SU-DHL-6 (cell line): ENCODE measurements around the gene PIGL.
A peak's percentile ranks its signal among the peaks of the same experiment; 100 is the strongest.

ENCODE experiments used
- H2AFZ ChIP-seq: fragments of 200-600 bp; sonication (generic); 2 replicates; pipeline ENCODE4 v1.6.1; 2014; ENCODE audit warnings: low read depth, mild to moderate bottlenecking, moderate library complexity, mixed read lengths, antibody characterized with exemption, low read length; ENCODE audit not compliant: severe bottlenecking
- H3F3A ChIP-seq: fragments of 200-600 bp; shearing (Covaris generic); 2 replicates; pipeline ENCODE4 v1.6.0; 2016; ENCODE audit warnings: antibody characterized with exemption, mild to moderate bottlenecking; ENCODE audit not compliant: insufficient read depth
- H3K27ac ChIP-seq: fragments of 200-600 bp; sonication (generic); 2 replicates; pipeline ENCODE4 v1.5.1; 2016; ENCODE audit warnings: low read depth, mild to moderate bottlenecking, low read length, moderate library complexity, mixed read lengths
- H3K27me3 ChIP-seq: fragments of 200-600 bp; sonication (generic), shearing (Covaris generic); 2 replicates; pipeline ENCODE4 v1.6.0; 2014; ENCODE audit warnings: mild to moderate bottlenecking, low read length
- H3K36me3 ChIP-seq: fragments of 200-600 bp; sonication (generic); 2 replicates; pipeline ENCODE4 v1.6.1; 2014; ENCODE audit warnings: mild to moderate bottlenecking, low read length, mixed read lengths
- H3K4me2 ChIP-seq: fragments of 300-600, 200-600 bp; shearing (Covaris generic), sonication (generic); 2 replicates; pipeline ENCODE4 v1.6.0; 2014; ENCODE audit warnings: low read length, low read depth, mild to moderate bottlenecking; ENCODE audit not compliant: poor library complexity, severe bottlenecking
- H3K4me3 ChIP-seq: fragments of 200-600 bp; sonication (generic); 2 replicates; pipeline ENCODE4 v1.5.1; 2014; ENCODE audit warnings: antibody characterized with exemption, low read length, mild to moderate bottlenecking, mixed read lengths; ENCODE audit not compliant: insufficient read depth, poor library complexity, severe bottlenecking
- H3K79me2 ChIP-seq: fragments of 200-600 bp; sonication (generic); 2 replicates; pipeline ENCODE4 v1.6.1; 2014; ENCODE audit warnings: mild to moderate bottlenecking, low read length, moderate library complexity; ENCODE audit not compliant: insufficient read depth
- H3K9ac ChIP-seq: fragments of 200-600 bp; sonication (generic); 2 replicates; pipeline ENCODE4 v1.7.0; 2014; ENCODE audit warnings: mild to moderate bottlenecking, low read length
- H3K9me2 ChIP-seq: fragments of 200-600 bp; sonication (generic); replicated peaks from 2 replicates; pipeline ENCODE4 v1.6.1; 2014; ENCODE audit warnings: low read length; ENCODE audit not compliant: insufficient read depth
- H3K9me3 ChIP-seq: fragments of 200-600 bp; sonication (generic); 2 replicates; pipeline ENCODE4 v1.6.1; 2014; ENCODE audit warnings: low read length, mixed read lengths; ENCODE audit not compliant: insufficient read depth
- H4K20me1 ChIP-seq: fragments of 200-600 bp; sonication (generic); 2 replicates; pipeline ENCODE4 v1.6.1; 2014; ENCODE audit warnings: low read depth, mild to moderate bottlenecking, antibody characterized with exemption, low read length, moderate library complexity, mixed read lengths
- CTCF ChIP-seq: fragments of 200-600 bp; sonication (generic); IDR thresholded peaks from one replicate; pipeline ENCODE4 v1.5.1; 2017; ENCODE audit warnings: antibody characterized with exemption, mild to moderate bottlenecking, low read length, moderate library complexity; ENCODE audit not compliant: insufficient read depth, poor library complexity, severe bottlenecking
- EZH2phosphoT487 ChIP-seq: fragments of 200-600 bp; sonication (generic), shearing (Covaris generic); conservative IDR thresholded peaks from 2 replicates; pipeline ENCODE4 v1.6.1; 2018; ENCODE audit warnings: mild to moderate bottlenecking, antibody characterized with exemption, low read length, moderate library complexity, mixed read lengths

Gene PIGL

GRCh38 chr17:16287563-16288027 lies 70.6 kb downstream of the PIGL start:
- Histone ChIP-seq H3K27ac (peak overlapping the region; percentile 94), H3K36me3 (no peaks in the 10 kb centered on the region), H3F3A (peaks cover 34% of the 10 kb centered on the region), H3K9me2 (no peaks in the 10 kb centered on the region), H2AFZ (no peak overlapping the region), H3K9ac (peak overlapping the region; percentile 59), H3K9me3 (no peaks in the 10 kb centered on the region), H3K27me3 (no peaks in the 10 kb centered on the region), H4K20me1 (no peaks in the 10 kb centered on the region), H3K4me3 (peak overlapping the region; percentile 38), H3K79me2 (no peaks in the 10 kb centered on the region), H3K4me2 (peak overlapping the region; percentile 80)
- no peak for TF ChIP-seq EZH2phosphoT487
- no peak for TF ChIP-seq CTCF

- H3K79me2 ChIP-seq = no peaks in the 10 kb centered on the region
- H3K9ac ChIP-seq = no peak overlapping the region
- peak overlapping the region; percentile 3 for H3K4me2 ChIP-seq
- no peaks in the 10 kb centered on the region for H3K9me3 ChIP-seq
- H3F3A ChIP-seq = peaks cover 34% of the 10 kb centered on the region
- TF ChIP-seq CTCF (no peak), EZH2phosphoT487 (no peak)
- no peak overlapping the region for H3K4me3 ChIP-seq
- no peak overlapping the region for H2AFZ ChIP-seq
- H3K9me2 ChIP-seq = no peaks in the 10 kb centered on the region
- no peaks in the 10 kb centered on the region for H4K20me1 ChIP-seq
- H3K27ac ChIP-seq = peak overlapping the region; percentile 60
- no peaks in the 10 kb centered on the region for H3K36me3 ChIP-seq
- H3K27me3 ChIP-seq = no peaks in the 10 kb centered on the region
These were observed 72.0 kb downstream of the PIGL start for GRCh38 chr17:16288860-16289571.

GRCh38 chr17:16293931-16294330 lies 76.9 kb downstream of the PIGL start:
- H3F3A ChIP-seq = peaks cover 2% of the 10 kb centered on the region
- no peak overlapping the region for H3K27ac ChIP-seq
- no peaks in the 10 kb centered on the region for H3K27me3 ChIP-seq
- H3K9me2 ChIP-seq = no peaks in the 10 kb centered on the region
- no peak overlapping the region for H3K9ac ChIP-seq
- no peaks in the 10 kb centered on the region for H3K36me3 ChIP-seq
- H3K9me3 ChIP-seq = no peaks in the 10 kb centered on the region
- no peaks in the 10 kb centered on the region for H3K79me2 ChIP-seq
- no peak overlapping the region for H3K4me2 ChIP-seq
- TF ChIP-seq CTCF = no peak
- no peak for TF ChIP-seq EZH2phosphoT487
- no peaks in the 10 kb centered on the region for H4K20me1 ChIP-seq
- H2AFZ ChIP-seq = no peak overlapping the region
- H3K4me3 ChIP-seq = no peak overlapping the region
